GM12878 (cell line): ENCODE results near the gene LRRC52. TPM values are rescaled to one million over a fixed set of nuclear protein-coding genes. Genes with fewer than 3 reads are reported as not detected.

Source experiments
- CHD1 ChIP-seq: IDR thresholded peaks from 2 replicates; pipeline ENCODE4 v1.6.1; 2012; ENCODE audit warnings: low read depth, low read length, improper control_type of control experiment
- CHD4 ChIP-seq: fragments of 200-600 bp; sonication (generic); IDR thresholded peaks from 2 replicates; pipeline ENCODE4 v1.6.1; 2016; ENCODE audit warnings: mild to moderate bottlenecking
- CREB1 ChIP-seq: IDR thresholded peaks from 2 replicates; pipeline ENCODE4 v1.6.1; 2012; ENCODE audit warnings: low read depth, mild to moderate bottlenecking, inconsistent platforms
- CREM ChIP-seq: IDR thresholded peaks from 2 replicates; pipeline ENCODE4 v1.6.1; 2014; ENCODE audit warnings: antibody characterized with exemption, low read depth
- ESRRA ChIP-seq: IDR thresholded peaks from 2 replicates; pipeline ENCODE4 v1.6.1; 2012; ENCODE audit warnings: mild to moderate bottlenecking, low read length, improper control_type of control experiment
- FOS ChIP-seq: IDR thresholded peaks from 3 replicates; pipeline ENCODE4 v1.6.1; 2011; ENCODE audit warnings: borderline replicate concordance; ENCODE audit not compliant: insufficient read length; ENCODE audit errors: extremely low read depth
- FOXK2 ChIP-seq: fragments of 450-650 bp; IDR thresholded peaks from 2 replicates; pipeline ENCODE4 v1.6.1; 2017; ENCODE audit warnings: mild to moderate bottlenecking, moderate library complexity
- GATAD2B ChIP-seq: fragments of 450-650 bp; conservative IDR thresholded peaks from 2 replicates; pipeline ENCODE4 v1.6.1; 2017; ENCODE audit warnings: low read depth, mild to moderate bottlenecking, moderate library complexity
- JUNB ChIP-seq: IDR thresholded peaks from 2 replicates; pipeline ENCODE4 v1.6.1; 2016; ENCODE audit warnings: antibody characterized with exemption, mild to moderate bottlenecking
- MXI1 ChIP-seq: fragments of 150-350 bp; IDR thresholded peaks from 2 replicates; pipeline ENCODE4 v1.6.1; 2011; ENCODE audit warnings: low read depth, mild to moderate bottlenecking, inconsistent platforms, low read length, improper control_type of control experiment
- NFIC ChIP-seq: IDR thresholded peaks from 2 replicates; pipeline ENCODE4 v1.6.1; 2012; ENCODE audit warnings: low read depth, mild to moderate bottlenecking, inconsistent platforms, low read length, moderate library complexity
- NFXL1 ChIP-seq: fragments of 450-650 bp; IDR thresholded peaks from 2 replicates; pipeline ENCODE4 v1.6.1; 2017; ENCODE audit warnings: antibody characterized with exemption, mild to moderate bottlenecking, borderline replicate concordance
- POLR2A ChIP-seq: IDR thresholded peaks from 2 replicates; pipeline ENCODE4 v1.6.1; 2011; ENCODE audit warnings: low read depth, mild to moderate bottlenecking, low read length
- RBBP5 ChIP-seq: fragments of 200-600 bp; sonication (generic); conservative IDR thresholded peaks from 2 replicates; pipeline ENCODE4 v1.6.1; 2016
- RUNX3 ChIP-seq: IDR thresholded peaks from 2 replicates; pipeline ENCODE4 v1.6.1; 2012; ENCODE audit warnings: low read length, inconsistent platforms
- SRF ChIP-seq, 2 experiments: IDR thresholded peaks; 2 replicates each; pipeline ENCODE4 v1.6.1; 2011; ENCODE audit warnings: low read depth in 2 of 2, low read length in 2 of 2, mild to moderate bottlenecking in 1 of 2, moderate library complexity in 1 of 2
- STAT1 ChIP-seq: fragments of 450-650 bp; conservative IDR thresholded peaks from 2 replicates; pipeline ENCODE4 v1.6.1; 2014; ENCODE audit warnings: antibody characterized with exemption, mild to moderate bottlenecking
- ZBED1 ChIP-seq: IDR thresholded peaks from 2 replicates; pipeline ENCODE4 v1.6.1; 2016; ENCODE audit warnings: borderline replicate concordance
- polyA plus RNA-seq, 11 experiments: library from polyadenylated mRNA; depleted of rRNA in 4 of 11; unstranded in 6 of 11; stranded (reverse) in 5 of 11; fragments of >200 nt; fragmentation: Nextera tagmentation in 4 of 11; fragmentation: Illumina TruSeq in 1 of 11; extraction: Ambion mirVana in 4 of 11; extraction: Trizol in 1 of 11; gene quantifications; 1 replicate in 1 of 11; 2 replicates in 10 of 11; pipeline versions ENCODE4 v1.2.1 to v1.2.3, GENCODE V29; 2011 to 2016; ENCODE audit warnings: inconsistent platforms in 2 of 11, missing spikeins in 2 of 11, low read depth in 1 of 11
- total RNA-seq, 4 experiments: library from RNA; depleted of rRNA in 3 of 4; stranded (reverse); fragments of >200 nt in 3 of 4; fragmentation: Illumina TruSeq in 1 of 4; extraction: Trizol in 1 of 4; gene quantifications; 2 replicates each; pipeline versions ENCODE4 v1.2.1 to v1.2.3, GENCODE V29; 2013 to 2021
- TF ChIP-seq, protein P1 (sequence below): fragments of 450-650 bp; IDR thresholded peaks from 2 replicates; pipeline ENCODE4 v1.6.1; 2017; ENCODE audit warnings: mild to moderate bottlenecking, moderate library complexity
- TF ChIP-seq, protein P2 (sequence below), 3 experiments: IDR thresholded peaks in 2 of 3; conservative IDR thresholded peaks in 1 of 3; 2 replicates each; pipeline ENCODE4 v1.5.1; 2011; ENCODE audit warnings: low read depth in 3 of 3, low read length in 3 of 3, mild to moderate bottlenecking in 3 of 3, control low read depth in 2 of 3, moderate library complexity in 2 of 3, inconsistent platforms in 1 of 3, mixed read lengths in 1 of 3; ENCODE audit not compliant: control insufficient read depth in 2 of 3, insufficient read depth in 1 of 3; ENCODE audit errors: extremely low read depth in 1 of 3
- TF ChIP-seq, protein P3 (sequence below): IDR thresholded peaks from 2 replicates; pipeline ENCODE4 v1.6.1; 2012; ENCODE audit warnings: low read depth, low read length, improper control_type of control experiment
- TF ChIP-seq, protein P4 (sequence below): IDR thresholded peaks from 2 replicates; pipeline ENCODE4 v1.6.1; 2012; ENCODE audit warnings: low read length, inconsistent platforms

Gene LRRC52
- total and polyA plus RNA-seq, 10 of the 15 experiments (the other 5 are each of a cell fraction or from before 2014, with no cell fraction given): not detected

DNA sequence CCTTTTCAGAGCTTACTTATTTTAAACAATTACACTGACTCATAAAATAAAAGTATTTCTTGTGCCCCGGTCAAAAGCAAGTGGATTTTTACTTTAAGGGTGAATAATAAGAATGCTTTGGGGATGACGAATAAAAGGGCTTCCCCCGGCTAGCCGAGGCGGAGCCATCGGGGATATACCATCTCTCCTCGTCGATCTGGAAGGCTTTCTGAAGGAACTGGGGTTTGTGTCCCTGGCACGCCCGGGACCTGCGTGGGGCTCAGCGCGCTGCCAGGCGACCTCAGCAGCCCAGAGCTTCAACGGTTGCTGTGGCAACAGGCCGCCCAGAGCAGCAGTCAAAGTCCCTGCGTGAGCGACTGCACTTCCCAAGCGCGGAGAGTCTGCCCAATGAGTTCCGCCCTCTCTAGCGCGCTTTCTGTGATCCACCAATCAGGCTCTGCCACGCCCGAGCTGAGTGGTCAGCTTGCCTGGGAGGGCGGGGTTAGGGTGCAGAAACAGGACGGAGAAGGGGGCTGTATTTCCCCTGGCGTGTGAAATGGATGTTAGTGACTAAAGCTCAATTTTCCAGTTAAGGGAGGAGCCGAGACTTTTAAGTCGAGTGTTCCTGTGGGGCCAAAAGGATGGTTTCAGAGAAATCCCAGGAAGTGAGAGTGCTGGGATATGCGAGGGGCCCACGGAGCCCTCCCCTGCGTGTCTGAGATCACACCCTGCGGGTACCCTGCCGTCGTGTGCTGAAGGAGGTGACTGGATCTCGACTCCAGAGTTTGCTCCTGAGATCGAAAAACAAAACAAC is 54.3 kb downstream of the LRRC52 start (continued):
- TF ChIP-seq, protein P1, sequence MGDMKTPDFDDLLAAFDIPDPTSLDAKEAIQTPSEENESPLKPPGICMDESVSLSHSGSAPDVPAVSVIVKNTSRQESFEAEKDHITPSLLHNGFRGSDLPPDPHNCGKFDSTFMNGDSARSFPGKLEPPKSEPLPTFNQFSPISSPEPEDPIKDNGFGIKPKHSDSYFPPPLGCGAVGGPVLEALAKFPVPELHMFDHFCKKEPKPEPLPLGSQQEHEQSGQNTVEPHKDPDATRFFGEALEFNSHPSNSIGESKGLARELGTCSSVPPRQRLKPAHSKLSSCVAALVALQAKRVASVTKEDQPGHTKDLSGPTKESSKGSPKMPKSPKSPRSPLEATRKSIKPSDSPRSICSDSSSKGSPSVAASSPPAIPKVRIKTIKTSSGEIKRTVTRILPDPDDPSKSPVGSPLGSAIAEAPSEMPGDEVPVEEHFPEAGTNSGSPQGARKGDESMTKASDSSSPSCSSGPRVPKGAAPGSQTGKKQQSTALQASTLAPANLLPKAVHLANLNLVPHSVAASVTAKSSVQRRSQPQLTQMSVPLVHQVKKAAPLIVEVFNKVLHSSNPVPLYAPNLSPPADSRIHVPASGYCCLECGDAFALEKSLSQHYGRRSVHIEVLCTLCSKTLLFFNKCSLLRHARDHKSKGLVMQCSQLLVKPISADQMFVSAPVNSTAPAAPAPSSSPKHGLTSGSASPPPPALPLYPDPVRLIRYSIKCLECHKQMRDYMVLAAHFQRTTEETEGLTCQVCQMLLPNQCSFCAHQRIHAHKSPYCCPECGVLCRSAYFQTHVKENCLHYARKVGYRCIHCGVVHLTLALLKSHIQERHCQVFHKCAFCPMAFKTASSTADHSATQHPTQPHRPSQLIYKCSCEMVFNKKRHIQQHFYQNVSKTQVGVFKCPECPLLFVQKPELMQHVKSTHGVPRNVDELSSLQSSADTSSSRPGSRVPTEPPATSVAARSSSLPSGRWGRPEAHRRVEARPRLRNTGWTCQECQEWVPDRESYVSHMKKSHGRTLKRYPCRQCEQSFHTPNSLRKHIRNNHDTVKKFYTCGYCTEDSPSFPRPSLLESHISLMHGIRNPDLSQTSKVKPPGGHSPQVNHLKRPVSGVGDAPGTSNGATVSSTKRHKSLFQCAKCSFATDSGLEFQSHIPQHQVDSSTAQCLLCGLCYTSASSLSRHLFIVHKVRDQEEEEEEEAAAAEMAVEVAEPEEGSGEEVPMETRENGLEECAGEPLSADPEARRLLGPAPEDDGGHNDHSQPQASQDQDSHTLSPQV: no peak
- TF ChIP-seq GATAD2B (peak; percentile 45; the same call in 1 of the 2 replicates), CREB1 (peak; percentile 62; the same call in 1 of the 2 replicates), RBBP5 (no peak), STAT1 (no peak), SRF (IDR thresholded peaks at IDR 0.05; ENCODE audit: low read depth in 2 of 2, low read length in 2 of 2) (no peak), ESRRA (no peak), NFIC (no peak), FOS (peak; percentile 51), POLR2A (peak; percentile 40; the same call in 1 of the 2 replicates), CHD4 (no peak), CHD1 (0 out of 2 replicates have a peak, but pooled peaks have one; percentile 61), RUNX3 (0 out of 2 replicates have a peak, but pooled peaks have one; percentile 9), CREM (peak; percentile 34; the same call in 1 of the 2 replicates), MXI1 (peak; percentile 94), ZBED1 (no peak), JUNB (no peak), FOXK2 (no peak), NFXL1 (no peak)
- TF ChIP-seq, protein P2, sequence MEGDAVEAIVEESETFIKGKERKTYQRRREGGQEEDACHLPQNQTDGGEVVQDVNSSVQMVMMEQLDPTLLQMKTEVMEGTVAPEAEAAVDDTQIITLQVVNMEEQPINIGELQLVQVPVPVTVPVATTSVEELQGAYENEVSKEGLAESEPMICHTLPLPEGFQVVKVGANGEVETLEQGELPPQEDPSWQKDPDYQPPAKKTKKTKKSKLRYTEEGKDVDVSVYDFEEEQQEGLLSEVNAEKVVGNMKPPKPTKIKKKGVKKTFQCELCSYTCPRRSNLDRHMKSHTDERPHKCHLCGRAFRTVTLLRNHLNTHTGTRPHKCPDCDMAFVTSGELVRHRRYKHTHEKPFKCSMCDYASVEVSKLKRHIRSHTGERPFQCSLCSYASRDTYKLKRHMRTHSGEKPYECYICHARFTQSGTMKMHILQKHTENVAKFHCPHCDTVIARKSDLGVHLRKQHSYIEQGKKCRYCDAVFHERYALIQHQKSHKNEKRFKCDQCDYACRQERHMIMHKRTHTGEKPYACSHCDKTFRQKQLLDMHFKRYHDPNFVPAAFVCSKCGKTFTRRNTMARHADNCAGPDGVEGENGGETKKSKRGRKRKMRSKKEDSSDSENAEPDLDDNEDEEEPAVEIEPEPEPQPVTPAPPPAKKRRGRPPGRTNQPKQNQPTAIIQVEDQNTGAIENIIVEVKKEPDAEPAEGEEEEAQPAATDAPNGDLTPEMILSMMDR (IDR thresholded peaks at IDR 0.05 in 2 of 3, conservative IDR thresholded peaks at IDR 0.05 in 1 of 3; ENCODE audit: control insufficient read depth in 2 of 3, extremely low read depth in 1 of 3, insufficient read depth in 1 of 3, low read depth in 3 of 3, low read length in 3 of 3): no peak
- TF ChIP-seq, protein P3, sequence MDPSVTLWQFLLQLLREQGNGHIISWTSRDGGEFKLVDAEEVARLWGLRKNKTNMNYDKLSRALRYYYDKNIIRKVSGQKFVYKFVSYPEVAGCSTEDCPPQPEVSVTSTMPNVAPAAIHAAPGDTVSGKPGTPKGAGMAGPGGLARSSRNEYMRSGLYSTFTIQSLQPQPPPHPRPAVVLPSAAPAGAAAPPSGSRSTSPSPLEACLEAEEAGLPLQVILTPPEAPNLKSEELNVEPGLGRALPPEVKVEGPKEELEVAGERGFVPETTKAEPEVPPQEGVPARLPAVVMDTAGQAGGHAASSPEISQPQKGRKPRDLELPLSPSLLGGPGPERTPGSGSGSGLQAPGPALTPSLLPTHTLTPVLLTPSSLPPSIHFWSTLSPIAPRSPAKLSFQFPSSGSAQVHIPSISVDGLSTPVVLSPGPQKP: 0 out of 2 replicates have a peak, but pooled peaks have one; percentile 30
- TF ChIP-seq, protein P4, sequence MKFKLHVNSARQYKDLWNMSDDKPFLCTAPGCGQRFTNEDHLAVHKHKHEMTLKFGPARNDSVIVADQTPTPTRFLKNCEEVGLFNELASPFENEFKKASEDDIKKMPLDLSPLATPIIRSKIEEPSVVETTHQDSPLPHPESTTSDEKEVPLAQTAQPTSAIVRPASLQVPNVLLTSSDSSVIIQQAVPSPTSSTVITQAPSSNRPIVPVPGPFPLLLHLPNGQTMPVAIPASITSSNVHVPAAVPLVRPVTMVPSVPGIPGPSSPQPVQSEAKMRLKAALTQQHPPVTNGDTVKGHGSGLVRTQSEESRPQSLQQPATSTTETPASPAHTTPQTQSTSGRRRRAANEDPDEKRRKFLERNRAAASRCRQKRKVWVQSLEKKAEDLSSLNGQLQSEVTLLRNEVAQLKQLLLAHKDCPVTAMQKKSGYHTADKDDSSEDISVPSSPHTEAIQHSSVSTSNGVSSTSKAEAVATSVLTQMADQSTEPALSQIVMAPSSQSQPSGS: no peak
